Sigmoid colon (tissue), 4 donors: ENCODE measurements around the gene AKR1B15.

ENCODE experiments used
- POLR2AphosphoS5 ChIP-seq, 4 donors: sonication (generic); formaldehyde crosslinking; IDR thresholded peaks; one replicate each; pipeline ENCODE4 v1.6.1; 2017; ENCODE audit warnings: antibody characterized with exemption in 4 of 4
- TF ChIP-seq, protein P1 (sequence below), 4 experiments: fragments of 450-650 bp in 3 of 4; fragments of 200-600 bp in 1 of 4; IDR thresholded peaks; one replicate each; pipeline ENCODE4 v1.5.1; 2016 to 2019; ENCODE audit warnings: antibody characterized with exemption in 4 of 4, mild to moderate bottlenecking in 3 of 4, moderate library complexity in 2 of 4

DNA sequence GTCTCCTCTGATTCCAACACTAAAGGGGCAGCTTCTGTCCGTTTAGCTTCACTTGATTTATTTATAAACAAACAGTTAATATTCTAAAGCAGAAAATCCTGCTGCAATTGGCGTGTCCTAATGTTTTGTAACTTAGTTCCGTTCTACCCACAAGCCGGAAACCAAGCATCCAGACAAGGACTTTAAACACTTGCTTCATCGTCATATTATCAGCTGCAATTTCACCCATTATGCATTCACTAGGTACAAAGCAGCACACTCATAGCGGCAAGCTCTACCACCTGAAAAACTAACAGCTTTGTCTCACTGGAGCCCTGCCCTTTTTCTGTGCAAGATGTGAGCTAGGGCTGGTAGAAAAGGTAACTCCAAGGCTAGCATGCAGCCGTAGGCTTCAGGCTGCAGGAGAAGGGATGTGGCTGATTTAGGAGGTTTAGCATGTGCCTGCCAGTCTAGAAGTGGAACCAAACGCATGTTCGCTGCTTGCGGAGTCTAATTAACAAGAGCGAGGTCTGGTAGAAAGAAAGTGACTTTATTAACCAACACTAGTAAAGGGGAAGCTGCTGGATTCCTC lies 54.1 kb downstream of the AKR1B15 start:
- TF ChIP-seq, protein P1, sequence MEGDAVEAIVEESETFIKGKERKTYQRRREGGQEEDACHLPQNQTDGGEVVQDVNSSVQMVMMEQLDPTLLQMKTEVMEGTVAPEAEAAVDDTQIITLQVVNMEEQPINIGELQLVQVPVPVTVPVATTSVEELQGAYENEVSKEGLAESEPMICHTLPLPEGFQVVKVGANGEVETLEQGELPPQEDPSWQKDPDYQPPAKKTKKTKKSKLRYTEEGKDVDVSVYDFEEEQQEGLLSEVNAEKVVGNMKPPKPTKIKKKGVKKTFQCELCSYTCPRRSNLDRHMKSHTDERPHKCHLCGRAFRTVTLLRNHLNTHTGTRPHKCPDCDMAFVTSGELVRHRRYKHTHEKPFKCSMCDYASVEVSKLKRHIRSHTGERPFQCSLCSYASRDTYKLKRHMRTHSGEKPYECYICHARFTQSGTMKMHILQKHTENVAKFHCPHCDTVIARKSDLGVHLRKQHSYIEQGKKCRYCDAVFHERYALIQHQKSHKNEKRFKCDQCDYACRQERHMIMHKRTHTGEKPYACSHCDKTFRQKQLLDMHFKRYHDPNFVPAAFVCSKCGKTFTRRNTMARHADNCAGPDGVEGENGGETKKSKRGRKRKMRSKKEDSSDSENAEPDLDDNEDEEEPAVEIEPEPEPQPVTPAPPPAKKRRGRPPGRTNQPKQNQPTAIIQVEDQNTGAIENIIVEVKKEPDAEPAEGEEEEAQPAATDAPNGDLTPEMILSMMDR (IDR thresholded peaks at IDR 0.05), result no peak
- no peak for TF ChIP-seq POLR2AphosphoS5 (IDR thresholded peaks at IDR 0.05)
